ENCODE results near the gene ALS2. TPM values are rescaled to one million over a fixed set of nuclear protein-coding genes. Genes with fewer than 3 reads are reported as not detected.
"Not testable (repeated sequence)": the region's sequence is repeated elsewhere in the genome, so short reads cannot be mapped to it uniquely, and the experiment has no call there.

Gene ALS2
- total RNA-seq, 2 donors from 2014 or later = 9.9 to 12.2 TPM

DNA sequence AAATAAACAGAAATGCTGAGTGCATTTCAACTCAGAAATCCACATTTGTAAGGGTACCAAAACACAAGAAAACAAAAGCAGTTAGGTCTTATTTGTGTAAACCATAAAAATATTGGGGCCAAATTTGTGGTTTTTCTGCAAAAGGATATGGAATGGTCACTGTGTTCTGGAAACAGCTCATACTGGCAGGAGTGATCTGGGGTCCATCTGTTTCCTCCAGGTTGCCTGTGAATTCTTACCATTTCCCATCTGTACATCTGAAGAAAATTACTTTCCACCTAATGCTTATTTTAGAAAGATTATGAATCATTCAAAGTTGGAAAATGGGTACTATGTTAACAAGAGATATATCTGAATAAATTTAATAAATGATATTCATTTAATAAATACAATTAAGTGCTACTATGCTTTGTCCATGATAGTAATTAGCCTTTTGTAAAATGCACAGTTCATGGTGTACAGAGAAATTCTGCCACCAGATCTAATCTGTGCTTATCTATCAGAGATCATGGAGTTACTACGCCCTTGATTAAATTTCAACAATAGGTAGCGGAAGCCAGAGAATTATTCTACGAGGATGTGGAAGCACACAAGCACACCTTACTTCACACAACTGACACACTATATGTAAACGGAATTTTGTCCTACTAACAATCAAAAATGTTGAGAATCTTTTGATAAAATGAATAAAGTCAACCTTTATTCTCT, 10.9 kb downstream of the ALS2 start:
- Histone ChIP-seq H3K27ac (no peak overlapping the region), H3K4me3 (no peak overlapping the region), H3K4me1 (no peaks in the 10 kb centered on the region), H3K36me3 (replicated peaks in 1 of 2; ENCODE audit: insufficient read depth in 1 of 2, low read depth in 2 of 2) (no peaks in the 10 kb centered on the region), H3K27me3 (no peaks in the 10 kb centered on the region), H3K9me3 (no peaks in the 10 kb centered on the region)
- WGBS, 2 donors = 72 to 87% methylated on average over 4 of the region's 4 CpGs
- ATAC-seq = no peak
- no peak for DNase-seq
- TF ChIP-seq POLR2A (IDR thresholded peaks at IDR 0.05) (no peak), CTCF (IDR thresholded peaks at IDR 0.05) (no peak)
- intact Hi-C loops (cut with DNase I) = no loop called here

GRCh38 chr2:201768918-201769317, 11.8 kb downstream of the ALS2 start:
- H3K4me1 ChIP-seq = no peaks in the 10 kb centered on the region
- no peaks in the 10 kb centered on the region for H3K27me3 ChIP-seq
- intact Hi-C loops (cut with DNase I) = no loop called here
- no peak overlapping the region for H3K27ac ChIP-seq
- no peak overlapping the region for H3K4me3 ChIP-seq
- no peaks in the 10 kb centered on the region for H3K36me3 ChIP-seq (replicated peaks in 1 of 2; ENCODE audit: insufficient read depth in 1 of 2, low read depth in 2 of 2)
- no peak for ATAC-seq
- no peak for TF ChIP-seq POLR2A (IDR thresholded peaks at IDR 0.05)
- no peak for TF ChIP-seq CTCF (IDR thresholded peaks at IDR 0.05)
- 50 to 68% methylated on average over 1 of the region's 1 CpG for WGBS, 2 donors
- no peak for DNase-seq
- H3K9me3 ChIP-seq = no peaks in the 10 kb centered on the region

DNA sequence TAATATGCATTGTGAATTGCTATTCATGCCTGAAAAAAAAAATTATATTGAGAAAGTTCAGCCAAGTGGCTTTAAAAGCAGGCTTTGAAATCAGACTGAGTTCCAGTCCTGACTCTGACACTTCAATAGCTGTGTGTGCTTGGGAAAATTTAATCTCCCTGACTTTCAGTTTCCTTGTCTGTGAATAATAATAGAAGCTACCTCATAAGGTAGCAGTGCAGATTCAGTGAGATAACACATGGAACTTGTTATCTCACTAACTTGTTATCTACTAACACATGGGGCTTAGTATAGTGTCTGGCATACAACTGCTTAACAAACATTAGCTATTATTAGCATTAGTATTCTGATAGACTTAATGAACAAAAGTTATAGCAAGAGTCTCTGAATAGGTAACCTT, 14.9 kb downstream of the ALS2 start:
- Histone ChIP-seq H3K27me3 (no peaks in the 10 kb centered on the region), H3K4me3 (no peak overlapping the region), H3K9me3 (no peaks in the 10 kb centered on the region), H3K4me1 (no peaks in the 10 kb centered on the region), H3K27ac (no peak overlapping the region), H3K36me3 (replicated peaks in 1 of 2; ENCODE audit: insufficient read depth in 1 of 2, low read depth in 2 of 2) (peaks cover 0 to 2% of the 10 kb centered on the region in 2 donors)
- no peak for TF ChIP-seq CTCF (IDR thresholded peaks at IDR 0.05)
- no peak for TF ChIP-seq POLR2A (IDR thresholded peaks at IDR 0.05)
- no peak for ATAC-seq
- intact Hi-C loops (cut with DNase I) = no loop called here
- no peak for DNase-seq

DNA sequence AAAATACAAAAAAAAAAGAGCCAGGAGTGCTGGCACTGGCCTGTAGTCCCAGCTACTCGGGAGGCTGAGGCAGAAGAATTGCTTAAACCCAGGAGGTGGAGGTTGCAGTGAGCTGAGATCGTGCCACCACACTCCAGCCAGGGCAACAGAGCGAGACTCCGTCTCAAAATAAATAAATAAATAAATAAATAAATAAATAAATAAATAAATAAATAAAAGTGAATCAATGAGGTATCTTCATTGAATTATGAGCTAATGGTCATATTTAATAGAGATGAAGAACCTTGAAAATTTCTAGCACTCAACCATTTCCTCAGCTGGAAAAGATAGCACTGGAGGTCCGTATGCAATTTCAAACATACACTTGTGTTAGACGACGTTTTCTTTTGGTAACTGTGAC, 16.3 kb downstream of the ALS2 start:
- H3K27me3 ChIP-seq; ATAC-seq; DNase-seq; H3K27ac ChIP-seq; H3K4me1 ChIP-seq; H3K36me3 ChIP-seq (replicated peaks in 1 of 2; ENCODE audit: insufficient read depth in 1 of 2, low read depth in 2 of 2); intact Hi-C loops (cut with DNase I); H3K4me3 ChIP-seq; H3K9me3 ChIP-seq: not testable (repeated sequence)
- 91 to 93% methylated on average over 7 of the region's 7 CpGs for WGBS, 2 donors

DNA sequence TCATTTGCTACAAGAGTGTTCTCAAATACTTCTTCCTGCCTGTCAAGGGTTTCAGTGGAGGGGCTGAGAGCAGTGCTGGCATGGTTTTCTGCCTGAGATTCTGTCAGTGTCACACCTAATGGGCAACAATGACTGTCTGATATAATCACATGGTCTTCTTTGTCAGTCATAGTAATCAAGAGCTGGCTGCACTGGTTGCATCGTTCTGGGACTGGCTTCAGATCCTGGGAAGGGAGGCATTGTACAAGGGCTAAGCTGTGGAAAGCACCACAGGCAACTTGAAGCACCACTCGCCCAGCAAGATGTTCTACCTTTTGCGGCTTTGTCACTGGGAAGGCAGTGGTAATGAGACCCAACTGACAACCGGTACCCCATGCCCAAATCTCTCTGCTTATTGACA, 19.6 kb downstream of the ALS2 start:
- H3K27ac ChIP-seq = no peak overlapping the region
- DNase-seq = no peak
- WGBS, 2 donors = 86 to 90% methylated on average over 4 of the region's 4 CpGs
- no peak for TF ChIP-seq CTCF (IDR thresholded peaks at IDR 0.05)
- no peaks in the 10 kb centered on the region for H3K9me3 ChIP-seq
- H3K4me1 ChIP-seq = peaks cover 12% of the 10 kb centered on the region
- H3K36me3 ChIP-seq (replicated peaks in 1 of 2; ENCODE audit: insufficient read depth in 1 of 2, low read depth in 2 of 2) = peaks cover 0 to 2% of the 10 kb centered on the region in 2 donors
- intact Hi-C loops (cut with DNase I) = no loop called here
- no peaks in the 10 kb centered on the region for H3K27me3 ChIP-seq
- no peak overlapping the region for H3K4me3 ChIP-seq
- no peak for ATAC-seq

Data from body of pancreas (tissue), 4 donors.